Kidney capillary endothelial cell (primary cell): ENCODE results near the gene BRAF.
"Not testable (repeated sequence)": the region's sequence is repeated elsewhere in the genome, so short reads cannot be mapped to it uniquely, and the experiment has no call there.

Experiments used
- DNase-seq: peaks from one replicate; pipeline ENCODE4 v3.0.0-alpha.2; 2018; ENCODE audit warnings: low spot score

BRAF gene

GRCh38 chr7:140707132-140707531, 217.6 kb downstream of the BRAF start:
- no peak for DNase-seq

GRCh38 chr7:140704205-140704604, 220.5 kb downstream of the BRAF start:
- no peak for DNase-seq

GRCh38 chr7:140702774-140703173, 222.0 kb downstream of the BRAF start:
- DNase-seq = no peak

GRCh38 chr7:140698477-140698876, 226.3 kb downstream of the BRAF start:
- no peak for DNase-seq

GRCh38 chr7:140697447-140698143, 227.1 kb downstream of the BRAF start:
- no peak for DNase-seq

- peak; percentile 88 for DNase-seq
Observed at GRCh38 chr7:140696680-140697446, 227.9 kb downstream of the BRAF start, which contains the start of gene NDUFB2. Gene NDUFB2, plus strand, starts transcription at chr7:140696708. Its CDS starts 37 bp downstream, at chr7:140696745.

GRCh38 chr7:140696024-140696679, 228.6 kb downstream of the BRAF start:
- DNase-seq = no peak

GRCh38 chr7:140695381-140695780, 229.3 kb downstream of the BRAF start:
- no peak for DNase-seq

GRCh38 chr7:140694592-140694991, 230.1 kb downstream of the BRAF start:
- DNase-seq = no peak

- not testable (repeated sequence) for DNase-seq
Observed at GRCh38 chr7:140693849-140694248, 230.9 kb downstream of the BRAF start.

GRCh38 chr7:140691376-140692045, 233.2 kb downstream of the BRAF start:
- no peak for DNase-seq

- no peak for DNase-seq
Observed at GRCh38 chr7:140689199-140690152, 235.3 kb downstream of the BRAF start.

- no peak for DNase-seq
Observed at GRCh38 chr7:140688341-140688740, 236.4 kb downstream of the BRAF start.

- DNase-seq = no peak
Observed at GRCh38 chr7:140686921-140687320, 237.8 kb downstream of the BRAF start.

- DNase-seq = no peak
Observed at GRCh38 chr7:140685407-140686087, 239.2 kb downstream of the BRAF start.

- no peak for DNase-seq
Observed at GRCh38 chr7:140684066-140684950, 240.4 kb downstream of the BRAF start.

GRCh38 chr7:140683657-140684056, 241.1 kb downstream of the BRAF start:
- no peak for DNase-seq

GRCh38 chr7:140681766-140682165, 243.0 kb downstream of the BRAF start:
- DNase-seq = no peak

- DNase-seq = no peak
Observed at GRCh38 chr7:140680886-140681285, 243.8 kb downstream of the BRAF start.

GRCh38 chr7:140679186-140679585, 245.5 kb downstream of the BRAF start:
- DNase-seq = no peak
